Kidney (tissue), 14 donors: Measurements from ENCODE around the gene CFAP65. TPM values are rescaled to one million over a fixed set of nuclear protein-coding genes. Genes with fewer than 3 reads are reported as not detected.

ENCODE experiments used
- DNase-seq, 5 donors: peaks; one replicate each; pipeline ENCODE4 v3.0.0-alpha.2; 2013 to 2020
- FAIRE-seq: peaks from 2 replicates; lab custom pipeline; 2012; peaks lifted over from hg19 to GRCh38; lab: Jason Lieb, UNC
- H3K27ac ChIP-seq, 2 donors: one replicate each; pipeline ENCODE4 v1.7.0; 2013; ENCODE audit warnings: low read depth in 2 of 2, low read length in 2 of 2, inconsistent platforms in 1 of 2
- H3K27me3 ChIP-seq: one replicate; pipeline ENCODE4 v1.7.1; 2013; ENCODE audit warnings: low read length, inconsistent platforms; ENCODE audit not compliant: control insufficient read depth, insufficient read depth
- H3K36me3 ChIP-seq, 3 donors: one replicate each; pipeline versions ENCODE4 v1.7.0 to v1.7.1; 2013; ENCODE audit warnings: low read length in 3 of 3, control low read depth in 1 of 3, inconsistent platforms in 1 of 3; ENCODE audit not compliant: insufficient read depth in 3 of 3, control insufficient read depth in 2 of 3
- H3K4me1 ChIP-seq, 3 donors: one replicate each; pipeline versions ENCODE4 v1.7.0 to v1.7.1; 2013; ENCODE audit warnings: low read length in 3 of 3, inconsistent platforms in 1 of 3, low read depth in 1 of 3; ENCODE audit not compliant: control insufficient read depth in 2 of 3, insufficient read depth in 2 of 3
- H3K4me3 ChIP-seq, 3 donors: one replicate each; pipeline versions ENCODE4 v1.7.0 to v1.8.1; 2013; ENCODE audit warnings: low read length in 3 of 3, control low read depth in 1 of 3, inconsistent platforms in 1 of 3
- H3K9ac ChIP-seq, 3 donors: one replicate each; pipeline versions ENCODE4 v1.7.0 to v1.7.1; 2013; ENCODE audit warnings: low read length in 3 of 3, control low read depth in 1 of 3, inconsistent platforms in 1 of 3
- H3K9me3 ChIP-seq, 3 donors: one replicate each; pipeline versions ENCODE4 v1.7.0 to v1.7.1; 2013; ENCODE audit warnings: low read length in 3 of 3, control low read depth in 1 of 3, inconsistent platforms in 1 of 3; ENCODE audit not compliant: control insufficient read depth in 2 of 3, insufficient read depth in 1 of 3
- intact Hi-C: fragments of 100-400 bp; cut with DNase I; formaldehyde crosslinking; loops from one replicate; pipeline ENCODE4 v1.11.1; 2022
- polyA plus RNA-seq: library from polyadenylated mRNA; stranded (reverse); fragments of 350-450 nt; fragmentation: Illumina TruSeq; extraction: RNeasy Lipid Tissue Mini Kit (QIAGEN cat#74804); gene quantifications from one replicate; pipeline ENCODE4 v1.2.3, GENCODE V29; 2014; ENCODE audit warnings: low read depth, low replicate concordance; ENCODE audit not compliant: insufficient read depth
- total RNA-seq: library from RNA; stranded (reverse); fragmentation: NEBNext Ultra II Directional; extraction: Animal tissue kit (Norgen Biotek cat#: 25700); gene quantifications from one replicate; pipeline ENCODE4 v1.2.1, GENCODE V29; 2021
- TF ChIP-seq, protein P1 (sequence below): IDR thresholded peaks from 3 replicates; pipeline ENCODE4 v1.5.1; 2012; ENCODE audit warnings: mild to moderate bottlenecking, moderate library complexity, borderline replicate concordance; ENCODE audit not compliant: insufficient read depth; ENCODE audit errors: extremely low read depth
- donor health status: control.
- donor health status: control.
- donor health status: control.
- donor health status: control.
- donor health status: control.
- donor health status: DM: yes; HTN: yes; CAD: no.
- donor health status: Normal renal cell carcinoma (clear cell type).

Gene CFAP65
- total and polyA plus RNA-seq, 2 donors from 2014 or later, result 0.73 to 2.0 TPM

DNA sequence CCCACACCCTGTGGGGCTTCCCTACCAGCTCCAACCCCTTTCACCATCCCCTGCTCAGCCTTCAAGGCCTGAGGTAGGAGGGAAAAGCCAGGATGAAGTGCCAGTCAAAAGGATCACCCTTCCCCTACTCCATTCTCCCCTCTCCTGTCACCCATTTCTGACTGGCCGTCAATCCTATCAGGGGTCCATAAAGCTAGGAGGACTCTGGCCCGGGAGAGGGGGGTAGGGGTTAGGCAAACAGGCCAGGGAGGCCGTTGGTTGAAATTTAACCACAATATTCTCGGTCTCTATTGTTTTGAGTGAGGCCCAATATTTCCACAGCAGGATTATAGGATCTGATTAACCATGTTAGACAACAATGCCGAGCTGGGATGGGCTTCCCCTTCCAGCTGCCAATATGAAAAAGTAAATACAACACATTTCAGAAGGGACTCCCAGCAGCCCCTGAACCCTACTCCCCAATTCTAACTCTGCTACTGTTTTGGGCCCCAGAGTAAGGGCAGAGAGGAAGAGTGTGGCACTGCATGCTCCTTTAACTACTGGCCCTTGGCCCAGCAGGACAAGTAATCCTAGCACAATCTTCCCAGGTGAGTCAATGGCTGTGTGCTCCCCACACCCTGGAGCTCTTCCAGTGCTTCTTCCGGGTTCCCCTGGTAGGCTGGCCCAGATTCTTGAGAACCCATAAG lies 30.0 kb upstream of the CFAP65 start:
- Histone ChIP-seq H3K9me3 (no peaks in the 10 kb centered on the region), H3K36me3 (peaks cover 2 to 9% (median 6%) of the 10 kb centered on the region in 3 donors), H3K9ac (no peak overlapping the region), H3K27me3 (no peaks in the 10 kb centered on the region), H3K4me3 (no peak overlapping the region), H3K27ac (no peak overlapping the region), H3K4me1 (peaks cover 0 to 6% (median 0%) of the 10 kb centered on the region in 3 donors)
- intact Hi-C loops, result no loop called here
- TF ChIP-seq, protein P1, sequence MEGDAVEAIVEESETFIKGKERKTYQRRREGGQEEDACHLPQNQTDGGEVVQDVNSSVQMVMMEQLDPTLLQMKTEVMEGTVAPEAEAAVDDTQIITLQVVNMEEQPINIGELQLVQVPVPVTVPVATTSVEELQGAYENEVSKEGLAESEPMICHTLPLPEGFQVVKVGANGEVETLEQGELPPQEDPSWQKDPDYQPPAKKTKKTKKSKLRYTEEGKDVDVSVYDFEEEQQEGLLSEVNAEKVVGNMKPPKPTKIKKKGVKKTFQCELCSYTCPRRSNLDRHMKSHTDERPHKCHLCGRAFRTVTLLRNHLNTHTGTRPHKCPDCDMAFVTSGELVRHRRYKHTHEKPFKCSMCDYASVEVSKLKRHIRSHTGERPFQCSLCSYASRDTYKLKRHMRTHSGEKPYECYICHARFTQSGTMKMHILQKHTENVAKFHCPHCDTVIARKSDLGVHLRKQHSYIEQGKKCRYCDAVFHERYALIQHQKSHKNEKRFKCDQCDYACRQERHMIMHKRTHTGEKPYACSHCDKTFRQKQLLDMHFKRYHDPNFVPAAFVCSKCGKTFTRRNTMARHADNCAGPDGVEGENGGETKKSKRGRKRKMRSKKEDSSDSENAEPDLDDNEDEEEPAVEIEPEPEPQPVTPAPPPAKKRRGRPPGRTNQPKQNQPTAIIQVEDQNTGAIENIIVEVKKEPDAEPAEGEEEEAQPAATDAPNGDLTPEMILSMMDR, result no peak
- DNase-seq, result no peak
- FAIRE-seq, result no peak

DNA sequence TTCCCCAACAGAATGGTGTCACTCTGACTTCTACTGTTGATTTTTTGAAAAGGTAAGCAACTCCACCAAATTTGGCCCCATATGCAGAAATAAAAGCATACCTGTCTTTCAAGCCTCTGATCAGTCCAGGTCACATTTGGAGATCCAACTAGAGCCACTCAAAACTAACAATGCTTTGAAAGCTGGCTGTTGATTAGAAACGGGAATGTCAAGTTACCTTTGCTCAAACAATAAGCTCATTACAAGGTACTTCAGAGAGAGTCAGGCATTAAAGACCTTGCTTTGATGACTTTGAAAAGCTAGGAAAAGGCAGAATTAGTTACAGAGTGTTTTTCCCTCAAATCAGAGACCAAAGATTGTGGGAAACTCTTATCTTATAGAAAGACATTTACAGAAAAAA lies 24.2 kb upstream of the CFAP65 start:
- H3K27me3 ChIP-seq, result peaks cover 24% of the 10 kb centered on the region
- no peaks in the 10 kb centered on the region for H3K4me1 ChIP-seq
- no peaks in the 10 kb centered on the region for H3K36me3 ChIP-seq
- TF ChIP-seq, protein P1, result no peak
- no peak overlapping the region for H3K4me3 ChIP-seq
- FAIRE-seq (no peak), DNase-seq (no peak)
- H3K9ac ChIP-seq, result no peak overlapping the region
- intact Hi-C loops, result no loop called here
- H3K27ac ChIP-seq, result no peak overlapping the region
- no peaks in the 10 kb centered on the region for H3K9me3 ChIP-seq

DNA sequence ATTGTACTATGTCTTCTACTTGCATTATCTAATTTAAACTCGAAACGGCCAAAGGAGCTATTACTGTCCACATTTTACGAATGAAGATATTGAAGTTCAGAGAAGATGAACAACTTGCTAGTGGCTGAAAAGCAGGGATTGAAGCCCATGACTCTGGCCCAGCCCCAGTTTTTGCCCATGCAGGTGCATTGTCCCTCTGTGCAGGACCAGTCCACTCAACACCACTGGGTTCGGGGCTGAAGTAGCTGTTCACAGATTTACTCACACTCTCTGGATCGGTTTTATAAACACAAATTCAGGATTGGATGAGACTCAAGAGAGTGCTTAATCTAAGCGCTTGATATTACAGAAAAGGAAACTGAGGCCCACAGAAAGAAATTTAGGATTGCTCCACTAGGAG lies 20.8 kb upstream of the CFAP65 start:
- intact Hi-C loops, result no loop called here
- H3K9ac ChIP-seq, result no peak overlapping the region
- FAIRE-seq (no peak), DNase-seq (no peak)
- no peaks in the 10 kb centered on the region for H3K36me3 ChIP-seq
- TF ChIP-seq, protein P1, result no peak
- no peak overlapping the region for H3K27ac ChIP-seq
- no peak overlapping the region for H3K4me3 ChIP-seq
- no peaks in the 10 kb centered on the region for H3K9me3 ChIP-seq
- H3K4me1 ChIP-seq, result peaks cover 0 to 14% (median 6%) of the 10 kb centered on the region in 3 donors
- H3K27me3 ChIP-seq, result peaks cover 41% of the 10 kb centered on the region
